GM12873 (cell line): ENCODE measurements around the gene SNRNP70.

ENCODE experiments used
- CTCF ChIP-seq: IDR thresholded peaks from 2 replicates; pipeline ENCODE4 v1.5.1; 2012; ENCODE audit warnings: low read depth, mild to moderate bottlenecking, moderate library complexity, low read length, control low read depth; ENCODE audit not compliant: insufficient read depth; ENCODE audit errors: missing control alignments

SNRNP70 gene

GRCh38 chr19:49104229-49104864 lies 19.1 kb downstream of the SNRNP70 start:
- TF ChIP-seq CTCF, result no peak

DNA sequence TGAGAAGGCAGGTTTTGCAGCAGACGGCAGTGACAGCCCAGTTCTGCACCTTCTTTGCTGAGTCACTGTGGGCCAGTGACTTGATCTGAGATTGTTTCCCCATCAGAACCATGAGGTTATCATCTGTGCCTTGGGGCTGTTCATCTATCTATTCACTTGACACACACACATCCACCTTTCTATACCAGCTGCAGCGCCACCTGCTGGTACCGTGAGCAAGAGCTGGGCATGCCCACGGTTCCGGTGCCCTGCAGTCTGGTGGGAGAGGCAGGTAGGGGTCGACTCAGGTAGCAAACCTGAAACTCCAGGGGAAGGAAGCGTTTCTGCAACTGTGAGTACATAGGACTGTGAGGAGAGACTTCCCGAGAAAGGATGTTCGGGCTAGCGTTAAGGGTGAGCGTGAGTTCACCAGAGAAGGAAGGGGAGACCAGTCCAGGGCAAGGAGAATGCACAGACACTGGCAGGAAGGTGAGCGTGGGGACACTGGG lies 21.4 kb downstream of the SNRNP70 start:
- peak; percentile 88 for TF ChIP-seq CTCF

GRCh38 chr19:49107625-49108459 lies 22.6 kb downstream of the SNRNP70 start:
- no peak for TF ChIP-seq CTCF

- TF ChIP-seq CTCF, result no peak
Observed at GRCh38 chr19:49109051-49109450, 23.8 kb downstream of the SNRNP70 start.

- no peak for TF ChIP-seq CTCF
Observed at GRCh38 chr19:49109569-49110233, 24.4 kb downstream of the SNRNP70 start.

DNA sequence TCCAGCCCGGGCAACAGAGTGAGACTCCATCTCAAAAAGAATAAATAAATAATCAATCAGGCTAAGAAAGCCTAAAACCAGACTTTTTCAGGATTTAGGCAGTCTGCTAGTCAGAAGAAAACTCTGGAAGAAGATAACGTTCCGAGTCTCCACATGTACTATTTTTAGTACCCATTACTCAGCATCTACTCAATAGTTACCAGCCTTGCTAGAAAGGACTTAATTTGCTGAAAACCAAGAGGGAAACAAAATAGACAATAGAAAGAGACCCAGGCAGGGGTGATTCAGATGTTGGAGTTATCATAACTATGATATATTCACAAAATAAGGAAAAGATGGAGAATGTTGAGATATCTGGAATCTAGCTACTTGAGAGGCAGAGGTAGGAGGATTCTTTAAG lies 25.3 kb downstream of the SNRNP70 start:
- no peak for TF ChIP-seq CTCF
